CD4-positive, alpha-beta T cell treated with Interleukin-12 subunit alpha and Interleukin-12 subunit beta, for 1 hour (primary cell): ENCODE measurements around the gene HSFX3.

ENCODE experiments used
- DNase-seq: peaks from one replicate; pipeline ENCODE4 v3.0.0-alpha.2; 2020

Gene HSFX3

GRCh38 chrX:149516604-149517003 lies 33.1 kb downstream of the HSFX3 start:
- no peak for DNase-seq

GRCh38 chrX:149515954-149516602 lies 33.6 kb downstream of the HSFX3 start:
- DNase-seq: no peak

- no peak for DNase-seq
Observed at GRCh38 chrX:149513825-149514428, 35.8 kb downstream of the HSFX3 start.

GRCh38 chrX:149512225-149512885 lies 37.4 kb downstream of the HSFX3 start:
- peak; percentile 74 for DNase-seq

GRCh38 chrX:149511081-149511480 lies 38.6 kb downstream of the HSFX3 start:
- no peak for DNase-seq

GRCh38 chrX:149510386-149510785 lies 39.3 kb downstream of the HSFX3 start:
- DNase-seq: no peak

- no peak for DNase-seq
Observed at GRCh38 chrX:149508467-149508866, 41.3 kb downstream of the HSFX3 start.

- no peak for DNase-seq
Observed at GRCh38 chrX:149506349-149506748, 43.4 kb downstream of the HSFX3 start.

GRCh38 chrX:149505671-149506070 lies 44.1 kb downstream of the HSFX3 start:
- no peak for DNase-seq

- peak; percentile 92 for DNase-seq
Observed at GRCh38 chrX:149504915-149505651, 44.6 kb downstream of the HSFX3 start, which contains the start of gene IDS. Gene IDS (minus strand): TSS chrX:149505306. CDS start chrX:149505137, 169 bp downstream.

- DNase-seq: peak; percentile 80
Observed at GRCh38 chrX:149504226-149504914, 45.4 kb downstream of the HSFX3 start.

GRCh38 chrX:149503446-149503845 lies 46.3 kb downstream of the HSFX3 start:
- peak; percentile 81 for DNase-seq

- DNase-seq: peak; percentile 40
Observed at GRCh38 chrX:149502923-149503322, 46.8 kb downstream of the HSFX3 start.

GRCh38 chrX:149499766-149500165 lies 50.0 kb downstream of the HSFX3 start:
- no peak for DNase-seq

GRCh38 chrX:149498767-149499166 lies 51.0 kb downstream of the HSFX3 start:
- no peak for DNase-seq
